K562 (cell line): Measurements from ENCODE around the gene TSGA10. TPM values are rescaled to one million over a fixed set of nuclear protein-coding genes. Genes with fewer than 3 reads are reported as not detected.

Experiments
- ATAC-seq: fragments of 200-7000 bp; cut with Tn5 transposase; 3 replicates; pipeline ENCODE4 v1.9.1; 2020; ENCODE audit warnings: moderate library complexity
- BruUV-seq: library from RNA; stranded (reverse); fragments of 400-500 nt; replicated peaks from 2 replicates; lab custom pipeline; 2021; lab: Mats Ljungman, UMichigan
- CTCF ChIA-PET: fragments of 300-600 bp; formaldehyde crosslinking; extraction: SDS; loops from one replicate; lab custom pipeline; 2021; ENCODE audit warnings: low intra/inter-chr PET ratio; lab: Yijun Ruan, JAX
- POLR2A ChIA-PET: fragments of 300-600, 350-650 bp; sonication (Branson Sonifier 250); formaldehyde crosslinking; extraction: SDS; loops from one replicate; lab custom pipeline; 2021; ENCODE audit warnings: antibody characterized with exemption, inconsistent platforms; lab: Yijun Ruan, JAX
- DNase-seq, 4 experiments: peaks; one replicate each; pipeline versions ENCODE4 v3.0.0 to v3.0.0-alpha.2; 2011 to 2018; ENCODE audit warnings: low spot score in 3 of 4, mixed read lengths in 3 of 4; ENCODE audit errors: extremely low read depth in 1 of 4
- FAIRE-seq: peaks from 2 replicates; lab custom pipeline; 2011; peaks lifted over from hg19 to GRCh38; lab: Jason Lieb, UNC
- H2AFZ ChIP-seq: 2 replicates; pipeline ENCODE4 v1.6.0; 2011; ENCODE audit warnings: low read depth, low read length, control low read depth, inconsistent platforms
- H3K27ac ChIP-seq: fragments of 200-600 bp; 3 replicates; pipeline ENCODE4 v1.8.0; 2011; ENCODE audit warnings: low read depth, mild to moderate bottlenecking, control low read depth, inconsistent platforms, low read length, moderate library complexity, mixed read lengths; ENCODE audit errors: extremely low read depth
- H3K27me3 ChIP-seq, 2 experiments: fragments of 300-600 bp in 1 of 2; 2 replicates in 1 of 2; 3 replicates in 1 of 2; pipeline versions ENCODE4 v1.6.0 to v1.8.0; 2011; ENCODE audit warnings: inconsistent platforms in 2 of 2, low read length in 2 of 2, mild to moderate bottlenecking in 1 of 2, mixed read lengths in 1 of 2, moderate library complexity in 1 of 2; ENCODE audit not compliant: control insufficient read depth in 2 of 2, insufficient read depth in 2 of 2
- H3K36me3 ChIP-seq: fragments of 300-600 bp; 3 replicates; pipeline ENCODE4 v1.8.0; 2011; ENCODE audit warnings: mild to moderate bottlenecking, low read length, inconsistent platforms; ENCODE audit not compliant: control insufficient read depth, insufficient read depth
- H3K4me1 ChIP-seq, 2 experiments: fragments of 200-600 bp in 1 of 2; replicated peaks in 1 of 2; 2 replicates in 1 of 2; 3 replicates in 1 of 2; pipeline versions ENCODE4 v1.5.1 to v1.8.0; 2011; ENCODE audit warnings: inconsistent platforms in 2 of 2, low read length in 2 of 2, mild to moderate bottlenecking in 1 of 2, mixed read lengths in 1 of 2, moderate library complexity in 1 of 2; ENCODE audit not compliant: control insufficient read depth in 2 of 2, insufficient read depth in 2 of 2
- H3K4me2 ChIP-seq: 2 replicates; pipeline ENCODE4 v1.6.1; 2011; ENCODE audit warnings: low read length, control low read depth, inconsistent platforms, mixed read lengths; ENCODE audit not compliant: insufficient read depth
- H3K4me3 ChIP-seq: fragments of 200-600 bp; sonication (generic), shearing (Covaris generic); 2 replicates; pipeline ENCODE4 v1.5.1; 2016; ENCODE audit warnings: control low read depth, inconsistent platforms
- H3K79me2 ChIP-seq: fragments of 200-600 bp; 3 replicates; pipeline ENCODE4 v1.8.0; 2011; ENCODE audit warnings: low read length, inconsistent platforms; ENCODE audit not compliant: control insufficient read depth, insufficient read depth
- H3K9ac ChIP-seq, 2 experiments: 2 replicates each; pipeline versions ENCODE4 v1.6.0 to v1.6.1; 2011; ENCODE audit warnings: low read depth in 2 of 2, low read length in 2 of 2, control low read depth in 1 of 2, inconsistent platforms in 1 of 2, mild to moderate bottlenecking in 1 of 2, mixed read lengths in 1 of 2; ENCODE audit not compliant: insufficient read depth in 1 of 2
- H3K9me1 ChIP-seq: one replicate; pipeline ENCODE4 v1.6.0; 2011; ENCODE audit warnings: inconsistent platforms, mild to moderate bottlenecking, low read length, moderate library complexity; ENCODE audit not compliant: control insufficient read depth, insufficient read depth
- H3K9me3 ChIP-seq: replicated peaks from 2 replicates; pipeline ENCODE4 v1.5.1; 2011; ENCODE audit warnings: low read depth, low read length, inconsistent platforms; ENCODE audit not compliant: control insufficient read depth, insufficient read depth
- H4K20me1 ChIP-seq: replicated peaks from 2 replicates; pipeline ENCODE4 v1.6.1; 2011; ENCODE audit warnings: low read length, inconsistent platforms, mixed read lengths; ENCODE audit not compliant: control insufficient read depth, insufficient read depth
- ATF3 ChIP-seq, 2 experiments: fragments of 450-650 bp in 1 of 2; sonication (generic) in 1 of 2; formaldehyde crosslinking in 1 of 2; IDR thresholded peaks in 1 of 2; conservative IDR thresholded peaks in 1 of 2; 2 replicates each; pipeline versions ENCODE4 v1.6.1 to v1.8.1; 2016 to 2023; ENCODE audit warnings: mild to moderate bottlenecking in 2 of 2, moderate library complexity in 2 of 2, inconsistent platforms in 1 of 2, missing genetic modification reagents in 1 of 2
- CCAR2 ChIP-seq: fragments of 200-400 bp; formaldehyde crosslinking; IDR thresholded peaks from 2 replicates; pipeline ENCODE4 v1.6.1; 2017; ENCODE audit warnings: mild to moderate bottlenecking, low read depth, low read length
- DMBX1 ChIP-seq: fragments of 250-450 bp; sonication (Bioruptor Pico); IDR thresholded peaks from 2 replicates; pipeline ENCODE4 v1.8.0; 2022; ENCODE audit warnings: inconsistent platforms, mild to moderate bottlenecking, moderate library complexity, borderline replicate concordance
- HINFP ChIP-seq: fragments of 450-650 bp; conservative IDR thresholded peaks from 2 replicates; pipeline ENCODE4 v1.6.1; 2016; ENCODE audit warnings: missing genetic modification characterization, low read depth, mild to moderate bottlenecking, control low read depth, missing compliant biosample characterization
- KAT7 ChIP-seq: sonication (generic); formaldehyde crosslinking; IDR thresholded peaks from 2 replicates; pipeline ENCODE4 v1.8.0; 2022; ENCODE audit warnings: missing genetic modification reagents, mild to moderate bottlenecking, borderline replicate concordance
- OTX1 ChIP-seq: fragments of 450-650 bp; formaldehyde crosslinking; IDR thresholded peaks from 2 replicates; pipeline ENCODE4 v1.4.0; 2022; ENCODE audit warnings: mild to moderate bottlenecking
- RREB1 ChIP-seq: fragments of 250-450 bp; sonication (Bioruptor Pico); IDR thresholded peaks from 2 replicates; pipeline ENCODE4 v1.4.0; 2020
- WGBS: fragments of 100-300 bp; shearing (Covaris generic); methylation state at CpG from one replicate; pipeline ENCODE4 v1.1.6; 2016; ENCODE audit warnings: low coverage, mixed read lengths; ENCODE audit not compliant: insufficient coverage; ENCODE audit errors: missing lambda C conversion rate; 5-methylcytosine and 5-hydroxymethylcytosine counted together
- in situ Hi-C: fragments of 300-500 bp; cut with MboI; formaldehyde crosslinking; loops from 4 replicates; pipeline ENCODE4 v1.15.0; 2018; ENCODE audit warnings: inconsistent platforms, mixed read lengths
- intact Hi-C: fragments of 100-400 bp; cut with micrococcal nuclease; formaldehyde crosslinking; loops from 2 replicates; pipeline ENCODE4 v1.14.2; 2022
- polyA plus RNA-seq, 8 experiments: library from polyadenylated mRNA; depleted of rRNA in 4 of 8; stranded (reverse) in 5 of 8; unstranded in 3 of 8; fragments of >200 nt; fragmentation: Nextera tagmentation in 2 of 8; fragmentation: Illumina TruSeq in 1 of 8; extraction: Ambion mirVana in 2 of 8; extraction: Trizol in 1 of 8; gene quantifications; 2 replicates each; pipeline versions ENCODE4 v1.2.1 to v1.2.3, GENCODE V29; 2011 to 2014; ENCODE audit warnings: inconsistent platforms in 1 of 8, missing spikeins in 1 of 8
- total RNA-seq, 7 experiments: library from RNA; depleted of rRNA in 6 of 7; stranded (reverse); fragments of >200 nt in 6 of 7; fragmentation: Illumina TruSeq in 2 of 7; extraction: Trizol in 2 of 7; gene quantifications; 2 replicates each; pipeline versions ENCODE4 v1.2.1 to v1.2.3, GENCODE V29; 2011 to 2021; ENCODE audit warnings: low replicate concordance in 1 of 7

The TSGA10 gene
- total and polyA plus RNA-seq, 9 of the 15 experiments (the other 6 are each of a cell fraction or from before 2014, with no cell fraction given), result 2.1 to 11.3 (median 3.2) TPM

DNA sequence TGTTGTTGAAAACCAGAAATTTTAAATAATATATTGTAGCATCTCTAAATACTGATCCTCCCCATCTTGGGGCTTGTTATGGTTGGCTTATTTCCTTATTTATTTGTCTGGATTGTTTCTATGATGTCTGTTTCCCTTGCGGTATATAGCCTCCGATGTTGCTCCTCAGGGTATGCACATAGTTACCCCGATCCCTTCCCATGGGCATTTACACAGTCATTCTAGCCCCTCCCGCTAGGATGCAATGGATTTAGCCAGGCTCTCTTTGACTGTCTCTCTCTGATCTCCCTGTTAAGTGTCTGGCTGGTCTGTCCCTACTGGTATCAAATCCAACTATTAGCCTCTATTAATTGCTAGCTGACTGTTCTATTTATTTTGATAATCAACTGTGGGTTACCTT is 126.9 kb downstream of the TSGA10 start:
- TF ChIP-seq OTX1, result no peak
- TF ChIP-seq ATF3 (IDR thresholded peaks at IDR 0.05), result no peak
- TF ChIP-seq ATF3 (CRISPR knock-in tag; conservative IDR thresholded peaks at IDR 0.05), result no peak
- TF ChIP-seq KAT7, result no peak
- no TSS peak for BruUV-seq
- no peak for ATAC-seq
- H3K4me2 ChIP-seq, result no peak overlapping the region
- 0% methylated on average over 4 of the region's 4 CpGs for WGBS
- no peaks in the 10 kb centered on the region for H4K20me1 ChIP-seq
- H3K4me3 ChIP-seq, result no peak overlapping the region
- H3K27ac ChIP-seq, result no peak overlapping the region
- in situ Hi-C loops, result no loop called here
- no peak for FAIRE-seq
- H3K9me1 ChIP-seq, result no peaks in the 10 kb centered on the region
- POLR2A ChIA-PET, result no interaction called here
- no peaks in the 10 kb centered on the region for H3K9me3 ChIP-seq
- no peak for DNase-seq
- no peaks in the 10 kb centered on the region for H3K79me2 ChIP-seq
- CTCF ChIA-PET, result no interaction called here
- H3K9ac ChIP-seq, result no peak overlapping the region
- no peaks in the 10 kb centered on the region for H3K4me1 ChIP-seq
- H3K36me3 ChIP-seq, result no peaks in the 10 kb centered on the region
- no peak overlapping the region for H2AFZ ChIP-seq
- intact Hi-C loops, result no loop called here
- peaks cover 0 to 3% of the 10 kb centered on the region in 2 experiments; a peak in 4 of 5 replicates for H3K27me3 ChIP-seq

GRCh38 chr2:99000708-99001107 is 154.0 kb downstream of the TSGA10 start:
- Histone ChIP-seq H3K9me3 (no peaks in the 10 kb centered on the region), H3K4me2 (no peak overlapping the region), H3K27ac (no peak overlapping the region), H3K9ac (no peak overlapping the region), H3K4me1 (no peaks in the 10 kb centered on the region), H4K20me1 (no peaks in the 10 kb centered on the region), H3K79me2 (no peaks in the 10 kb centered on the region), H3K36me3 (no peaks in the 10 kb centered on the region), H3K9me1 (no peaks in the 10 kb centered on the region), H3K27me3 (no peaks in the 10 kb centered on the region), H2AFZ (no peak overlapping the region), H3K4me3 (no peak overlapping the region)
- in situ Hi-C loops (no loop called here), intact Hi-C loops (no loop called here)
- ATAC-seq, result no peak
- POLR2A ChIA-PET, result no interaction called here
- DNase-seq, result no peak
- FAIRE-seq, result no peak
- CTCF ChIA-PET, result no interaction called here
- WGBS, result 0% methylated on average over 9 of the region's 10 CpGs
- no TSS peak for BruUV-seq
- TF ChIP-seq HINFP (tag) (no peak), RREB1 (CRISPR knock-in tag) (no peak), CCAR2 (no peak), DMBX1 (CRISPR knock-in tag) (no peak)
